Panc1 (cell line): ENCODE data around the gene PRDX1. TPM values are rescaled to one million over a fixed set of nuclear protein-coding genes. Genes with fewer than 3 reads are reported as not detected.
A peak's percentile ranks its signal among the peaks of the same experiment; 100 is the strongest.

Source experiments
- ATAC-seq: fragments of 200-7000 bp; cut with Tn5 transposase; 2 replicates; pipeline ENCODE4 v1.9.1; 2020; ENCODE audit warnings: mild to moderate bottlenecking, moderate library complexity
- BruUV-seq: library from RNA; stranded (reverse); fragments of 400-500 nt; replicated peaks from 2 replicates; lab custom pipeline; 2021; lab: Mats Ljungman, UMichigan
- CTCF ChIA-PET: fragments of 300-600 bp; sonication (Branson Sonifier 250); formaldehyde crosslinking; loops from one replicate; lab custom pipeline; 2022; ENCODE audit warnings: antibody characterized with exemption; lab: Charles Lee
- POLR2A ChIA-PET: fragments of 300-600 bp; sonication (Branson Sonifier 250); formaldehyde crosslinking; loops from one replicate; lab custom pipeline; 2022; ENCODE audit warnings: antibody characterized with exemption; lab: Charles Lee
- DNase-seq: peaks from one replicate; pipeline ENCODE4 v3.0.0-alpha.2; 2010; ENCODE audit warnings: low read depth, low spot score
- H3K27ac ChIP-seq: 2 replicates; pipeline ENCODE4 v1.5.1; 2011; ENCODE audit warnings: mild to moderate bottlenecking, low read length, inconsistent platforms
- H3K27me3 ChIP-seq: fragments of 200-500 bp; sonication (Bioruptor generic); 2 replicates; pipeline ENCODE4 v1.6.0; 2014; ENCODE audit warnings: low read length, inconsistent platforms; ENCODE audit not compliant: control insufficient read depth, insufficient read depth
- H3K36me3 ChIP-seq: fragments of 200-500 bp; sonication (Bioruptor generic); 2 replicates; pipeline ENCODE4 v1.5.1; 2014; ENCODE audit warnings: inconsistent platforms, mild to moderate bottlenecking, low read length, moderate library complexity; ENCODE audit not compliant: control insufficient read depth, insufficient read depth
- H3K4me1 ChIP-seq: 2 replicates; pipeline ENCODE4 v1.5.1; 2011; ENCODE audit warnings: inconsistent platforms, mild to moderate bottlenecking, low read length, moderate library complexity; ENCODE audit not compliant: control insufficient read depth, insufficient read depth
- H3K4me3 ChIP-seq, 2 experiments: 2 replicates each; pipeline ENCODE4 v1.5.1; 2011 to 2012; ENCODE audit warnings: low read depth in 2 of 2, low read length in 2 of 2, mild to moderate bottlenecking in 2 of 2, inconsistent platforms in 1 of 2, moderate library complexity in 1 of 2
- H3K9me3 ChIP-seq: fragments of 200-500 bp; sonication (Bioruptor generic); 2 replicates; pipeline ENCODE4 v1.5.1; 2014; ENCODE audit warnings: low read depth, mild to moderate bottlenecking, inconsistent platforms, low read length, moderate library complexity; ENCODE audit not compliant: control insufficient read depth, insufficient read depth
- POLR2AphosphoS5 ChIP-seq: IDR thresholded peaks from 2 replicates; pipeline ENCODE4 v1.6.1; 2012; ENCODE audit warnings: mild to moderate bottlenecking, low read depth, low read length, moderate library complexity
- SIN3A ChIP-seq: IDR thresholded peaks from 2 replicates; pipeline ENCODE4 v1.6.1; 2012; ENCODE audit warnings: low read depth, mild to moderate bottlenecking, low read length, moderate library complexity, borderline replicate concordance; ENCODE audit not compliant: insufficient read depth
- TCF7L2 ChIP-seq: IDR thresholded peaks from 2 replicates; pipeline ENCODE4 v1.6.1; 2011; ENCODE audit warnings: mild to moderate bottlenecking, low read depth, low read length, inconsistent platforms
- in situ Hi-C: cut with HindIII; loops from 2 replicates; pipeline ENCODE4 v1.10.0; 2016; ENCODE audit warnings: low sequenced_read_pairs, low pct_unique_long_range_greater_than_20kb
- intact Hi-C: fragments of 100-400 bp; cut with micrococcal nuclease; formaldehyde crosslinking; loops from one replicate; pipeline ENCODE4 v1.10.0; 2022; ENCODE audit not compliant: unreplicated experiment
- total RNA-seq: library from RNA; stranded (reverse); gene quantifications from one replicate; pipeline ENCODE4 v1.2.1, GENCODE V29; 2021; ENCODE audit not compliant: unreplicated experiment
- TF ChIP-seq, protein P1 (sequence below): fragments of 450-650 bp; IDR thresholded peaks from 2 replicates; pipeline ENCODE4 v1.5.1; 2017; ENCODE audit warnings: mild to moderate bottlenecking
- TF ChIP-seq, protein P2 (sequence below), 2 experiments: IDR thresholded peaks; 2 replicates each; pipeline ENCODE4 v1.6.1; 2011 to 2012; ENCODE audit warnings: low read depth in 2 of 2, control low read depth in 1 of 2, low read length in 1 of 2, mild to moderate bottlenecking in 1 of 2, moderate library complexity in 1 of 2; ENCODE audit not compliant: insufficient read depth in 1 of 2

Gene PRDX1
- total RNA-seq, 1 experiment from 2014 or later = 719 TPM

DNA sequence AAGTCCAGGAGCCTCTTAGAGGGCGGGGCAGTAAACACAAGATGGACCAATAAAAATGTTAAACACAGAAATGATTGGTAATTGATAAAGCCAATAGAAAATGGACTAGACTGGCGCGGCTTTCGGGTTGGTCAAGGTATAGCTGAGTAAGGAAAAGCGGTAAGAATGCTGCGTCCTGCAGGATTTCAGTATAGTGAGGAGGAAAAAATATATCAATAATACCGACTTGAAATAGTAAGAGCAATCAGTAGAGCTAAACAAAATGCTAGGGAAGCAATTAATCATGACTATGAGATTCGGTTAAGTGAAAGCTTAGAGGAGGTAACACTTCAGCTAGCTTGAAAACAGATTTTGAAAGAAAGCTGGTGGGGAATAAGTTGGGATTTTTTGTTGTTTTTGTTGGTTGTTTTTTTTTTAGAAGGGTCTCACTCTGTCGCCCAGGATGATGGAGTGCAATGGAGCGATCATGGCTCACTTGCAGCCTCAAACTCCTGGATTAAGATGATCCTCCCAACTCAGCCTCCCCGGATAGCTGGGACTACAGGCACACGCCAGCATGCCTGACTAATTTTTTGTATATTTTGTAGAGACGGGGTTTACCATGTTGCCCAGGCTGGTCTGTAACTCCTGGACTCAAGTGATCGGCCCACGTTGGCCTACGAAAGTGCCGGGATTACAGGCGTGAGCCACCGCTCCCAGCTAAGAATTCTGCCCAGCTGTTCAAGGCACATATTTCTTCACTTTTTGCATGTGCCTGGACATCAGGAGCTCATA is 30.0 kb downstream of the PRDX1 start:
- no peaks in the 10 kb centered on the region for H3K36me3 ChIP-seq
- ATAC-seq = no peak
- H3K27me3 ChIP-seq = no peaks in the 10 kb centered on the region; the same call in 1 of the 2 replicates
- in situ Hi-C loops = no loop called here
- no peak for TF ChIP-seq POLR2AphosphoS5
- TF ChIP-seq, protein P1, sequence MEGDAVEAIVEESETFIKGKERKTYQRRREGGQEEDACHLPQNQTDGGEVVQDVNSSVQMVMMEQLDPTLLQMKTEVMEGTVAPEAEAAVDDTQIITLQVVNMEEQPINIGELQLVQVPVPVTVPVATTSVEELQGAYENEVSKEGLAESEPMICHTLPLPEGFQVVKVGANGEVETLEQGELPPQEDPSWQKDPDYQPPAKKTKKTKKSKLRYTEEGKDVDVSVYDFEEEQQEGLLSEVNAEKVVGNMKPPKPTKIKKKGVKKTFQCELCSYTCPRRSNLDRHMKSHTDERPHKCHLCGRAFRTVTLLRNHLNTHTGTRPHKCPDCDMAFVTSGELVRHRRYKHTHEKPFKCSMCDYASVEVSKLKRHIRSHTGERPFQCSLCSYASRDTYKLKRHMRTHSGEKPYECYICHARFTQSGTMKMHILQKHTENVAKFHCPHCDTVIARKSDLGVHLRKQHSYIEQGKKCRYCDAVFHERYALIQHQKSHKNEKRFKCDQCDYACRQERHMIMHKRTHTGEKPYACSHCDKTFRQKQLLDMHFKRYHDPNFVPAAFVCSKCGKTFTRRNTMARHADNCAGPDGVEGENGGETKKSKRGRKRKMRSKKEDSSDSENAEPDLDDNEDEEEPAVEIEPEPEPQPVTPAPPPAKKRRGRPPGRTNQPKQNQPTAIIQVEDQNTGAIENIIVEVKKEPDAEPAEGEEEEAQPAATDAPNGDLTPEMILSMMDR = no peak
- TF ChIP-seq, protein P2, sequence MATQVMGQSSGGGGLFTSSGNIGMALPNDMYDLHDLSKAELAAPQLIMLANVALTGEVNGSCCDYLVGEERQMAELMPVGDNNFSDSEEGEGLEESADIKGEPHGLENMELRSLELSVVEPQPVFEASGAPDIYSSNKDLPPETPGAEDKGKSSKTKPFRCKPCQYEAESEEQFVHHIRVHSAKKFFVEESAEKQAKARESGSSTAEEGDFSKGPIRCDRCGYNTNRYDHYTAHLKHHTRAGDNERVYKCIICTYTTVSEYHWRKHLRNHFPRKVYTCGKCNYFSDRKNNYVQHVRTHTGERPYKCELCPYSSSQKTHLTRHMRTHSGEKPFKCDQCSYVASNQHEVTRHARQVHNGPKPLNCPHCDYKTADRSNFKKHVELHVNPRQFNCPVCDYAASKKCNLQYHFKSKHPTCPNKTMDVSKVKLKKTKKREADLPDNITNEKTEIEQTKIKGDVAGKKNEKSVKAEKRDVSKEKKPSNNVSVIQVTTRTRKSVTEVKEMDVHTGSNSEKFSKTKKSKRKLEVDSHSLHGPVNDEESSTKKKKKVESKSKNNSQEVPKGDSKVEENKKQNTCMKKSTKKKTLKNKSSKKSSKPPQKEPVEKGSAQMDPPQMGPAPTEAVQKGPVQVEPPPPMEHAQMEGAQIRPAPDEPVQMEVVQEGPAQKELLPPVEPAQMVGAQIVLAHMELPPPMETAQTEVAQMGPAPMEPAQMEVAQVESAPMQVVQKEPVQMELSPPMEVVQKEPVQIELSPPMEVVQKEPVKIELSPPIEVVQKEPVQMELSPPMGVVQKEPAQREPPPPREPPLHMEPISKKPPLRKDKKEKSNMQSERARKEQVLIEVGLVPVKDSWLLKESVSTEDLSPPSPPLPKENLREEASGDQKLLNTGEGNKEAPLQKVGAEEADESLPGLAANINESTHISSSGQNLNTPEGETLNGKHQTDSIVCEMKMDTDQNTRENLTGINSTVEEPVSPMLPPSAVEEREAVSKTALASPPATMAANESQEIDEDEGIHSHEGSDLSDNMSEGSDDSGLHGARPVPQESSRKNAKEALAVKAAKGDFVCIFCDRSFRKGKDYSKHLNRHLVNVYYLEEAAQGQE (IDR thresholded peaks at IDR 0.05; ENCODE audit: insufficient read depth in 1 of 2, low read depth in 2 of 2, low read length in 1 of 2) = no peak
- TF ChIP-seq SIN3A = no peak
- no peak for TF ChIP-seq TCF7L2
- no TSS peak for BruUV-seq
- no peaks in the 10 kb centered on the region for H3K9me3 ChIP-seq
- H3K4me1 ChIP-seq = 0 out of 2 replicates have a peak, but pooled peaks cover 3% of the 10 kb centered on the region
- no peak for DNase-seq
- CTCF ChIA-PET = interaction anchor here (0.6 to 4.0 kb wide), 6 partner anchors 126 to 479 kb away, joined by 3 to 32 read pairs (median 4); partner anchors contain the start of genes MUTYH and TOE1
- POLR2A ChIA-PET = no interaction called here
- H3K27ac ChIP-seq = no peak overlapping the region; the same call in 1 of the 2 replicates
- intact Hi-C loops = loop anchor here (5.0 kb wide), 1 partner anchor 479 kb away; the partner anchor contains the start of genes HECTD3 and UROD
- peak overlapping the region; percentile 63 to 77 for H3K4me3 ChIP-seq

DNA sequence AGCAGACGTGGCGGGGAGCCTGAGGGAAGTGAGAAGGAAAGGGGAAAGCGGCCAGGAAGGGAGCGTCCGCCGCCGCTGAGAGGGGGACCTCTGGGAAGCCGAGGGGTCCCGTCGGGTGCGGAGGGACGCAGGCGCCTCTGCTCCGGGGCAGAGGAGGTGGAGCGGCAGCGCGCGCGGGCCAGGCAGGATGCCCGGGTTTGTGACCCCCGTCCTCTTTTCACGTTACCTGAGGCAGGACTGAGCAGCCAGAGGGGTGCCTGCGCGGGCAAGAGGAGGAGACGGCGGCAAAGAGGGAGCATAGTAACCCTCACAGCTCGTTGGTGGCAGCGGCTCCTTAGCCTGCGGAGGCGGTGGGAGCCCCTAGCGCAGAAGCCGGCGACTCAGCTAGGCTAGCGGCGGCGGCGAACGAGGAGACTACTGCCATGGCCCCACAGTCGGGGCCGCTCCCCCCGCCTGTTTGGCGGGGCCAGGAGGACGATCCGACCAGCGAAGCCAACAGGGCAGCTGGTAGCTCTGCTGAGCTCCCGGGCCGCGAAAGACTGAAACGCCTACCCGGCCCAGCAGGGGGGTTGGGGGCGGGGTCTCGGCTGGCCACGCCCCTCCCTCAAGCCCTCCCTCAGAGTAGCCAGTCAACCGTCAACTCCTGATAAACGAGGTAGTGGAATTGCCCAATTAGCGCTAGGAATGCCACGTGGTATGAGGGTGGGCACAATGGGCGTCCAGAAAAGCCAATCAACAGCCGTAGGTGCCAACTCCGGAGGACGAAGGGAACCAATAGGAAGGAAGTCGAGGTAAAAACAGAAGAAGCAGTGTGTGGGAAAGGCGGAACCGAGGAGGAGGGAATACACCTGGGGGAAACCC is 30.8 kb downstream of the PRDX1 start, which contains the start of gene TESK2:
Gene TESK2 (minus strand): TSS at position 538 of the 861 bp plus-strand sequence. CDS start 33,378 bp downstream, outside the sequence.
- intact Hi-C loops = loop anchor here (5.0 kb wide), 1 partner anchor 479 kb away; the partner anchor contains the start of genes HECTD3 and UROD

More for the DNA sequence above, 30.8 kb downstream of the PRDX1 start, which contains the start of gene TESK2:
- ATAC-seq (peak; percentile 95), DNase-seq (peak; percentile 97)
- TF ChIP-seq, protein P1 = no peak
- TF ChIP-seq, protein P2 (IDR thresholded peaks at IDR 0.05; ENCODE audit: insufficient read depth in 1 of 2, low read depth in 2 of 2, low read length in 1 of 2) = no peak
- 0 out of 2 replicates have a peak, but pooled peaks have one; percentile 39 for TF ChIP-seq SIN3A
- TF ChIP-seq TCF7L2 = peak; percentile 24; the same call in 1 of the 2 replicates
- TF ChIP-seq POLR2AphosphoS5 = no peak
- H3K27me3 ChIP-seq = no peaks in the 10 kb centered on the region; the same call in 1 of the 2 replicates
- BruUV-seq = no TSS peak
- no peaks in the 10 kb centered on the region for H3K9me3 ChIP-seq
- POLR2A ChIA-PET = interaction anchor here (0.6 kb wide), 1 partner anchor 44 kb away, joined by 3 read pairs; no protein-coding TSS in a partner anchor
- CTCF ChIA-PET = interaction anchor here (0.6 to 4.0 kb wide), 4 partner anchors 126 to 152 kb away, joined by 3 to 32 read pairs (median 4); no protein-coding TSS in a partner anchor
- 0 out of 2 replicates have a peak, but pooled peaks cover 3% of the 10 kb centered on the region for H3K4me1 ChIP-seq
- in situ Hi-C loops = no loop called here
- H3K27ac ChIP-seq = peak within 1 kb of the TSS; percentile 29
- H3K36me3 ChIP-seq = no peaks in the 10 kb centered on the region
- H3K4me3 ChIP-seq = peak within 1 kb of the TSS; percentile 63 to 77
